ENCODE data around the gene CLINT1. TPM values are rescaled to one million over a fixed set of nuclear protein-coding genes. Genes with fewer than 3 reads are reported as not detected.

The CLINT1 gene
- total and polyA plus RNA-seq, 3 donors from 2014 or later = 45.4 to 93.7 (median 84.9) TPM

DNA sequence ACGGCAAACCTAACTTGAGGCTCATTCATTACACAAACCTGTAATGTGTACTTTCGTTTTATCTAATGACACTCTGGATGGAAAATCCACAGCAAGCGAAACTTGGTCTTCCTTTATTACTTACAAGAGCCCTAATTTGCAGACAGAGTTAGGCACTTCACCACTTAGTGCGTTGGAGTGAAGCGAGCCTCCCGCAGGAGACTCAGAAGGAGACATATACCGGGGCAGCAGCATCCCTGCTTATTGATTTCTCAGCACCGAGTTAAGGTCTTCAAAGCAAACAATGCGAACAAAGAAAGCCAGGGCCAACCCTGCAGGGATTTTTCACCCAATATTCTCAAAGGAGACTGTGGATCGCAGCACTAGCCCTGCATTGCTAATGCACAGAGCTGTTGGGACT is 86.8 kb downstream of the CLINT1 start:
- intact Hi-C loops (cut with DNase I; ENCODE audit: low total_unique reads) = no loop called here
- TF ChIP-seq POLR2A (IDR thresholded peaks at IDR 0.05) = no peak
- TF ChIP-seq, protein P1, sequence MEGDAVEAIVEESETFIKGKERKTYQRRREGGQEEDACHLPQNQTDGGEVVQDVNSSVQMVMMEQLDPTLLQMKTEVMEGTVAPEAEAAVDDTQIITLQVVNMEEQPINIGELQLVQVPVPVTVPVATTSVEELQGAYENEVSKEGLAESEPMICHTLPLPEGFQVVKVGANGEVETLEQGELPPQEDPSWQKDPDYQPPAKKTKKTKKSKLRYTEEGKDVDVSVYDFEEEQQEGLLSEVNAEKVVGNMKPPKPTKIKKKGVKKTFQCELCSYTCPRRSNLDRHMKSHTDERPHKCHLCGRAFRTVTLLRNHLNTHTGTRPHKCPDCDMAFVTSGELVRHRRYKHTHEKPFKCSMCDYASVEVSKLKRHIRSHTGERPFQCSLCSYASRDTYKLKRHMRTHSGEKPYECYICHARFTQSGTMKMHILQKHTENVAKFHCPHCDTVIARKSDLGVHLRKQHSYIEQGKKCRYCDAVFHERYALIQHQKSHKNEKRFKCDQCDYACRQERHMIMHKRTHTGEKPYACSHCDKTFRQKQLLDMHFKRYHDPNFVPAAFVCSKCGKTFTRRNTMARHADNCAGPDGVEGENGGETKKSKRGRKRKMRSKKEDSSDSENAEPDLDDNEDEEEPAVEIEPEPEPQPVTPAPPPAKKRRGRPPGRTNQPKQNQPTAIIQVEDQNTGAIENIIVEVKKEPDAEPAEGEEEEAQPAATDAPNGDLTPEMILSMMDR (IDR thresholded peaks at IDR 0.05) = no peak
- H3K27me3 ChIP-seq = no peaks in the 10 kb centered on the region
- H3K9me3 ChIP-seq = no peaks in the 10 kb centered on the region
- no peak for DNase-seq
- 82 to 87% methylated on average over 10 of the region's 10 CpGs for WGBS, 2 donors
- no peaks in the 10 kb centered on the region for H3K4me1 ChIP-seq
- no peaks in the 10 kb centered on the region for H3K36me3 ChIP-seq (ENCODE audit: low read depth, missing control alignments)
- H3K4me3 ChIP-seq = no peak overlapping the region
- H3K27ac ChIP-seq = no peak overlapping the region

DNA sequence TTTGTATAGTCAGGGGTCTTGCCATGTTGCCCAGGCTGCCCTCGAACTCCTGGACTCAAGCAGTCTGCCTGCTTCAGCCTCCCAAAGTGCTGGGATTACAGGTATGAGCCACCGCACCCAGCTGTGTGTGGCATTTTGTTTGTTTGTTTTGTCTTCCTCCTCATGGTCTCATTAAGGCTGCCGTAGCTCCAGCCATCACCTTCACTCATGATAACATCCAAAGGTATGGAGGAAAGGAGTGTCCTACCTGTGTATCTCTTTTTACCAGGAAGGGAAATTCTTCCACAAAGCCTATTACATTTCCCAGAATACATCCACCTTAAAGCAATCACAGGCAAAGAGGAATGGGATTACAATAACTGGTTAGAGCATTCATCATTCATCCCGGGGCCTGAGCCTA is 88.3 kb downstream of the CLINT1 start:
- DNase-seq = no peak
- WGBS, 2 donors = 92 to 95% methylated on average over 4 of the region's 4 CpGs
- H3K36me3 ChIP-seq (ENCODE audit: low read depth, missing control alignments) = no peaks in the 10 kb centered on the region
- TF ChIP-seq, protein P1 (IDR thresholded peaks at IDR 0.05) = no peak
- no peak for TF ChIP-seq POLR2A (IDR thresholded peaks at IDR 0.05)
- H3K9me3 ChIP-seq = no peaks in the 10 kb centered on the region
- H3K27ac ChIP-seq = no peak overlapping the region
- intact Hi-C loops (cut with DNase I; ENCODE audit: low total_unique reads) = no loop called here
- H3K4me3 ChIP-seq = no peak overlapping the region
- no peaks in the 10 kb centered on the region for H3K27me3 ChIP-seq
- no peaks in the 10 kb centered on the region for H3K4me1 ChIP-seq

DNA sequence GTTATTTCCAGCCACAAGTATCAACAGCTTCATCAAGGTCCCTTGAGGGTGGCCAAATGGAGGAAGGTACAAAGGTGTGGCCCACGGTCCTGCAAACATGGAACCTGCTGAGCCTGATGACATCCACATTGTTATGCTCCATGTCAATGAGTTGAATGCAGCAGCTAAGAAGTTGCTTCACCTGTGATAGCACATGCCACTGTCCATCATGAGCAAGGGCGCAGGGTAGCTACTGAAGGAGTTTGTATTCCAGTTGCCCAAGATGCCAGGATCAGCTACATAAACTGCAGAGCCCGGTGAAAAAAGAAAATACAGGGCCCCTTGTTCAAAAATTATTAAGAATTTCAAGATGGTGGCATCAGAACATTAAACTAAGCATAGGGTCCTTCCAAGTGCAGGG is 91.3 kb downstream of the CLINT1 start:
- Histone ChIP-seq H3K9me3 (no peaks in the 10 kb centered on the region), H3K36me3 (ENCODE audit: low read depth, missing control alignments) (no peaks in the 10 kb centered on the region), H3K4me3 (no peak overlapping the region), H3K27me3 (no peaks in the 10 kb centered on the region), H3K27ac (no peak overlapping the region), H3K4me1 (no peaks in the 10 kb centered on the region)
- intact Hi-C loops (cut with DNase I; ENCODE audit: low total_unique reads) = no loop called here
- WGBS, 2 donors = 89% methylated on average over 3 of the region's 3 CpGs
- no peak for DNase-seq
- no peak for TF ChIP-seq POLR2A (IDR thresholded peaks at IDR 0.05)
- TF ChIP-seq, protein P1 (IDR thresholded peaks at IDR 0.05) = no peak

DNA sequence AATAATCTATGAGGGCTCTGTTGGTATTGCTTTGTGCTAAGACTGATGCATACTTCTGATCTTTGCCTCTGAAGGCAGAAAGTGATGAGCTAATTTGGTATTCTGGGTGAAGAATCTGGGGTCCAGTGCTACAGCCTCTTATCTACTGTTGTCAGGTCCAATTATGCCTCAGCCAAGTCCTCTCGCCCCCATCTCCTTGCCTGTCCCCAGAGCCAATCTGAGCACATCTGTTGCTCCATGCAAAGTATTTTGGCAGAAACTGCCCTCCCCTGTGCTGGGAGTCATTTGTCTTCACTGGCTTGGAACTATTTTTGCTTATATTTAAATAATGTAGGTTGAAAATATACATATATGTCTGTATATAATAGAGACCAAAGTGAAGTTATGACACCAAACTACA is 92.0 kb downstream of the CLINT1 start:
- no peak for DNase-seq
- Histone ChIP-seq H3K4me3 (no peak overlapping the region), H3K9me3 (no peaks in the 10 kb centered on the region), H3K36me3 (ENCODE audit: low read depth, missing control alignments) (no peaks in the 10 kb centered on the region), H3K27me3 (no peaks in the 10 kb centered on the region), H3K4me1 (no peaks in the 10 kb centered on the region), H3K27ac (no peak overlapping the region)
- WGBS, 2 donors = 62 to 86% methylated on average over 1 of the region's 1 CpG
- intact Hi-C loops (cut with DNase I; ENCODE audit: low total_unique reads) = no loop called here
- no peak for TF ChIP-seq POLR2A (IDR thresholded peaks at IDR 0.05)
- TF ChIP-seq, protein P1 (IDR thresholded peaks at IDR 0.05) = no peak

DNA sequence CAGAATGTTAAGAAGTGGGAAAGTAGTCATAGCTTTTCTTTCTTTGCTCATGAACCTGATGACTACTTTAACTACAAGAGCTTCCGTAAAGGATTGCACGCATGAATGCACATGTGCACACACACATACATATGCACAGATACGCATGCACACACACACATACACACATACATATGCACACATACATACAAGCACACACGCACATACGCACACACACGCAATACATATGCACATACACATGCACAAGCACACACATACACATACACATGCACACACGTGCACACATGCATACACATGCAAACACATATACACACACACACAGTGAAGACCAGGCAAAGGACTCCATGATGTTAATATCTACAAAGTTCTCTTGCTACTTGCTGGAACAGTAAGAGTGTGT is 92.5 kb downstream of the CLINT1 start:
- TF ChIP-seq, protein P1 (IDR thresholded peaks at IDR 0.05) = no peak
- no peak for TF ChIP-seq POLR2A (IDR thresholded peaks at IDR 0.05)
- Histone ChIP-seq H3K36me3 (ENCODE audit: low read depth, missing control alignments) (no peaks in the 10 kb centered on the region), H3K27ac (no peak overlapping the region), H3K4me3 (no peak overlapping the region), H3K4me1 (no peaks in the 10 kb centered on the region), H3K27me3 (no peaks in the 10 kb centered on the region), H3K9me3 (no peaks in the 10 kb centered on the region)
- no peak for DNase-seq
- intact Hi-C loops (cut with DNase I; ENCODE audit: low total_unique reads) = no loop called here
- 94 to 98% methylated on average over 7 of the region's 7 CpGs for WGBS, 2 donors
